DND-41 (cell line): ENCODE results near the gene VOPP1.

Experiments
- ATAC-seq: fragments of 200-7000 bp; cut with Tn5 transposase; 3 replicates; pipeline ENCODE4 v1.9.1; 2021; ENCODE audit warnings: low read depth; ENCODE audit not compliant: insufficient read depth
- DNase-seq: peaks from one replicate; pipeline ENCODE4 v3.0.0-alpha.2; 2020
- H2AFZ ChIP-seq: 2 replicates; pipeline ENCODE4 v1.6.0; 2012; ENCODE audit warnings: low read depth, low read length
- H3K27ac ChIP-seq: 2 replicates; pipeline ENCODE4 v1.5.1; 2012; ENCODE audit warnings: low read length, inconsistent platforms
- H3K27me3 ChIP-seq: fragments of 200-600 bp; sonication (generic); 2 replicates; pipeline ENCODE4 v1.6.0; 2012; ENCODE audit warnings: low read length, mild to moderate bottlenecking, inconsistent platforms; ENCODE audit not compliant: insufficient read depth, poor library complexity
- H3K36me3 ChIP-seq: 2 replicates; pipeline ENCODE4 v1.5.1; 2012; ENCODE audit warnings: low read length, inconsistent platforms; ENCODE audit not compliant: insufficient read depth
- H3K4me1 ChIP-seq: 2 replicates; pipeline ENCODE4 v1.5.1; 2012; ENCODE audit warnings: mild to moderate bottlenecking, low read length; ENCODE audit not compliant: insufficient read depth
- H3K4me2 ChIP-seq: 2 replicates; pipeline ENCODE4 v1.6.0; 2012; ENCODE audit warnings: mild to moderate bottlenecking, moderate library complexity, low read length, inconsistent platforms; ENCODE audit not compliant: insufficient read depth
- H3K4me3 ChIP-seq, 2 experiments: fragments of 200-600 bp in 1 of 2; shearing (Covaris generic) in 1 of 2; 2 replicates each; pipeline ENCODE4 v1.5.1; 2012 to 2016; ENCODE audit warnings: inconsistent platforms in 2 of 2, low read length in 2 of 2, mild to moderate bottlenecking in 2 of 2, low read depth in 1 of 2, moderate library complexity in 1 of 2
- H3K79me2 ChIP-seq: 2 replicates; pipeline ENCODE4 v1.6.0; 2012; ENCODE audit warnings: low read length, inconsistent platforms; ENCODE audit not compliant: insufficient read depth
- H3K9ac ChIP-seq: 2 replicates; pipeline ENCODE4 v1.6.0; 2012; ENCODE audit warnings: low read depth, mild to moderate bottlenecking, inconsistent platforms, low read length, moderate library complexity
- H3K9me3 ChIP-seq: 2 replicates; pipeline ENCODE4 v1.5.1; 2012; ENCODE audit warnings: low read length, moderate library complexity, mild to moderate bottlenecking, inconsistent platforms; ENCODE audit not compliant: insufficient read depth, severe bottlenecking
- H4K20me1 ChIP-seq: 2 replicates; pipeline ENCODE4 v1.6.0; 2012; ENCODE audit warnings: low read length; ENCODE audit not compliant: insufficient read depth
- CTCF ChIP-seq: IDR thresholded peaks from 2 replicates; pipeline ENCODE4 v1.5.1; 2012; ENCODE audit warnings: borderline replicate concordance, low read length, moderate library complexity, mild to moderate bottlenecking; ENCODE audit not compliant: poor library complexity, severe bottlenecking; ENCODE audit errors: extremely low read depth
- EZH2 ChIP-seq: IDR thresholded peaks from 3 replicates; pipeline ENCODE4 v1.6.1; 2012; ENCODE audit warnings: borderline replicate concordance, low read depth, mild to moderate bottlenecking, moderate library complexity, low read length, inconsistent platforms; ENCODE audit not compliant: severe bottlenecking

Gene VOPP1

GRCh38 chr7:55533050-55533728 is 39.1 kb downstream of the VOPP1 start:
- Histone ChIP-seq H3K9me3 (no peaks in the 10 kb centered on the region), H3K79me2 (peaks cover 80% of the 10 kb centered on the region), H3K4me2 (peak overlapping the region; percentile 62), H3K27me3 (no peaks in the 10 kb centered on the region), H3K9ac (peak overlapping the region; percentile 55), H3K4me3 (peak overlapping the region in 1 of 2 experiments; percentile 26; a peak in 1 of 4 replicates), H3K36me3 (no peaks in the 10 kb centered on the region), H3K27ac (peak overlapping the region; percentile 99), H3K4me1 (peaks cover 69% of the 10 kb centered on the region), H2AFZ (no peak overlapping the region), H4K20me1 (peaks cover 77% of the 10 kb centered on the region)
- peak; percentile 80 for ATAC-seq
- TF ChIP-seq CTCF (no peak), EZH2 (no peak)
- DNase-seq, result peak; percentile 92

GRCh38 chr7:55532150-55532917 is 40.0 kb downstream of the VOPP1 start:
- TF ChIP-seq CTCF (no peak), EZH2 (no peak)
- H3K9me3 ChIP-seq, result no peaks in the 10 kb centered on the region
- H3K79me2 ChIP-seq, result peaks cover 80% of the 10 kb centered on the region
- no peak overlapping the region for H2AFZ ChIP-seq
- H3K36me3 ChIP-seq, result no peaks in the 10 kb centered on the region
- H3K27me3 ChIP-seq, result no peaks in the 10 kb centered on the region
- H3K9ac ChIP-seq, result 0 out of 2 replicates have a peak overlapping the region, but pooled peaks have one; percentile 16
- H3K4me3 ChIP-seq, result no peak overlapping the region
- no peak overlapping the region for H3K4me2 ChIP-seq
- ATAC-seq (no peak), DNase-seq (no peak)
- H4K20me1 ChIP-seq, result peaks cover 71% of the 10 kb centered on the region
- peak overlapping the region; percentile 89 for H3K27ac ChIP-seq
- H3K4me1 ChIP-seq, result peaks cover 62% of the 10 kb centered on the region

- ATAC-seq, result no peak
These were observed 40.8 kb downstream of the VOPP1 start for GRCh38 chr7:55531536-55531935.

More at GRCh38 chr7:55531536-55531935, 40.8 kb downstream of the VOPP1 start:
- Histone ChIP-seq H3K9ac (no peak overlapping the region), H3K27me3 (no peaks in the 10 kb centered on the region), H3K4me2 (no peak overlapping the region), H3K9me3 (no peaks in the 10 kb centered on the region), H3K27ac (peak overlapping the region; percentile 39), H3K79me2 (peaks cover 80% of the 10 kb centered on the region), H3K36me3 (no peaks in the 10 kb centered on the region), H3K4me1 (peaks cover 56% of the 10 kb centered on the region), H4K20me1 (peaks cover 72% of the 10 kb centered on the region), H3K4me3 (no peak overlapping the region), H2AFZ (no peak overlapping the region)
- no peak for DNase-seq
- TF ChIP-seq EZH2, result no peak
- no peak for TF ChIP-seq CTCF
